Smooth muscle cell of the umbilical artery (primary cell): ENCODE data around the gene PLCD4. TPM values are rescaled to one million over a fixed set of nuclear protein-coding genes. Genes with fewer than 3 reads are reported as not detected.

Source experiments
- total RNA-seq: library from RNA; depleted of rRNA; stranded (reverse); fragments of >200 nt; gene quantifications from 2 replicates; pipeline ENCODE4 v1.2.3, GENCODE V29; 2014

Gene PLCD4
- 0.59 and 0.78 TPM in 2 replicates for total RNA-seq

GRCh38 chr2:218607436-218608115 is at the start of gene PLCD4:
Gene PLCD4 (plus strand): TSS chr2:218607899. CDS start chr2:218615740, 7,841 bp downstream.

GRCh38 chr2:218568190-218569037 is 39.3 kb upstream of the PLCD4 start, which contains the start of the genes CNOT9 and USP37:
Gene CNOT9 (plus strand): TSS chr2:218568839. CDS start chr2:218568955, 116 bp downstream.
Gene USP37 (minus strand): TSS chr2:218568351. CDS start chr2:218558653, 9,698 bp downstream.

GRCh38 chr2:218659258-218659987 is 51.7 kb downstream of the PLCD4 start, which contains the start of the genes BCS1L and ZNF142:
Gene BCS1L (plus strand): TSS chr2:218659683. CDS start chr2:218660988, 1,305 bp downstream.
Gene ZNF142 (minus strand): TSS chr2:218659623. CDS start chr2:218656429, 3,194 bp downstream.

GRCh38 chr2:218671654-218672566 is 64.2 kb downstream of the PLCD4 start, which contains the start of the genes RNF25 and STK36:
Gene RNF25 (minus strand): TSS chr2:218672002. CDS start chr2:218671970, 32 bp downstream.
Gene STK36 (plus strand): TSS chr2:218672086. CDS start chr2:218672830, 744 bp downstream.

Other genes with a start within 250 kb of the PLCD4 start
- 0.05 and 0.30 TPM in 2 replicates for gene SLC11A1, start 225.6 kb upstream of the PLCD4 start, total RNA-seq
- 35.0 and 39.5 TPM in 2 replicates for gene CTDSP1, start 208.0 kb upstream of the PLCD4 start, total RNA-seq
- under 0.01 TPM in 1 of 2 replicates, not detected in the other for gene VIL1, start 188.8 kb upstream of the PLCD4 start, total RNA-seq
- 10.1 and 10.6 TPM in 2 replicates for gene USP37, start 39.5 kb upstream of the PLCD4 start, total RNA-seq
- 33.0 and 43.0 TPM in 2 replicates for gene CNOT9, start 39.1 kb upstream of the PLCD4 start, total RNA-seq
- gene ZNF142, start 51.7 kb downstream of the PLCD4 start, total RNA-seq, result 6.2 and 12.5 TPM in 2 replicates
- gene BCS1L, start 51.8 kb downstream of the PLCD4 start, total RNA-seq, result 26.1 and 35.8 TPM in 2 replicates
- gene RNF25, start 64.1 kb downstream of the PLCD4 start, total RNA-seq, result 20.0 and 23.2 TPM in 2 replicates
- gene STK36, start 64.2 kb downstream of the PLCD4 start, total RNA-seq, result 37.0 and 40.1 TPM in 2 replicates
- gene TTLL4, start 102.9 kb downstream of the PLCD4 start, total RNA-seq, result 5.0 and 12.7 TPM in 2 replicates
- 1.4 and 8.0 TPM in 2 replicates for gene CYP27A1, start 174.2 kb downstream of the PLCD4 start, total RNA-seq
- gene PRKAG3, start 223.9 kb downstream of the PLCD4 start, total RNA-seq, result not detected in 2 replicates